ENCODE measurements around the gene MATN4. TPM values are rescaled to one million over a fixed set of nuclear protein-coding genes. Genes with fewer than 3 reads are reported as not detected.
A peak's percentile ranks its signal among the peaks of the same experiment; 100 is the strongest.

The MATN4 gene
- total and polyA plus RNA-seq, 7 experiments from 2014 or later = 2.3 TPM; not detected in 6

DNA sequence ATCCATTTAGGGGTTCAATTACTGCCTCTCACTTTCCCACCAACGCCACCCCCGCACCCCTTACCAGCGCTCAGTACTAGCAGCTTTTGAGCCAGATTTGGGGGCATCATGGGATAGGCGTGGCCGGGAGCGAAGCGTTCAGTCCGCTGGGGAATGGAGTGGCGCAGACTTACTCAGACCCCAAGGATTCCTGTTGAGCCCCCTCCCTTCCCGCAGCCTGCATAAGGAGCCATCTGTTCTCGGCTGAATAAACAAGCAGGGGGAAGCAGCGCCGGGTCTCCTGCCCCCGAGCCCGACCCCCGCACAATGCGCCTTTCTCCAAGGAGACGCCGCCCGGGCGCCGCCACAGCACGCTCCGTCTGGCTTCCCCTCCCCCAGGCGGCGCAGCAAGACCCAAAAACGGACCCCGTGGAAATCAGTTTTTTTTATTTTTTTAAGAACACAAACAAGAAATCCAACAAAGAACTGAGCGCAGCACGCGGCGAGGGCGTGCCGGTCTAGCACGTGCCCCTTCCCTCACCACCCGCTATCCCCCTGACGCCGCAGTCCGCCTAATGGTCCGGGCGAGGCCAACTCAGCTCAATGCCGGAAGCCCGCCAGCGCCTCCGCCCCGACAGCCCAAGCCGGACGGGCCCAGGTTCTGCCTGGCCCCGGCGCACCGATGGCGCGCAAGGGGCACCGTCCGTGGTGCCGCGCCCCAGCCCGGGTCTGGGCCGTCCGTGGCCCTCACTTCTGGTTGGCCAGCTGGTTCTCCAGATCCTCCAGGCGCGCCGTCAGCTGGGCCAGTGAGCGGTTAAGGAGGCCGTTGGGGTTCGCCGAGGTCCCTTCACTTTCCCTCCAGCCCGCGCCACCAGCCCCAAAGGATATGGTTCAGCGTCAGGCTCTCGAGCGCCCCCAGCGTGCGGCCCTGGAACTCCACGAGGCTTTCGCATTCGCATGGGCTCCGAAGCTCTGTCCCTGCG lies 14.8 kb downstream of the MATN4 start:
- H3K36me3 Mint-ChIP-seq = peaks cover 0 to 2% (median 0%) of the 10 kb centered on the region in 5 donors
- no peak overlapping the region for H3K27ac Mint-ChIP-seq
- DNase-seq = peak; percentile 33 to 89 (median 68)
- H3K9me3 Mint-ChIP-seq = no peaks in the 10 kb centered on the region
- peaks cover 4 to 14% of the 10 kb centered on the region in 2 donors for H3K4me1 ChIP-seq (ENCODE audit: control insufficient read depth in 2 of 2, insufficient read depth in 2 of 2, low read length in 2 of 2)
- H3K4me3 ChIP-seq (ENCODE audit: low read length) = peak overlapping the region; percentile 54
- no peak overlapping the region for H3K27ac ChIP-seq (ENCODE audit: low read depth, low read length)
- peak overlapping the region; percentile 57 to 83 (median 78) for H3K4me3 Mint-ChIP-seq
- no peaks in the 10 kb centered on the region for H3K36me3 ChIP-seq (ENCODE audit: control insufficient read depth in 2 of 3, insufficient read depth in 3 of 3, low read length in 3 of 3)
- intact Hi-C loops (cut with micrococcal nuclease) = loop anchor here in 1 of 2 donors (1.0 to 5.0 kb wide), 3 partner anchors 249 to 546 kb away; partner anchors contain the start of genes KCNK15 and YWHAB
- H3K27me3 Mint-ChIP-seq = peaks cover 31 to 48% (median 38%) of the 10 kb centered on the region in 5 donors
- H3K9me3 ChIP-seq (ENCODE audit: control insufficient read depth in 2 of 3, low read length in 3 of 3) = no peaks in the 10 kb centered on the region
- POLR2A ChIA-PET = no interaction called here
- peaks cover 0 to 10% of the 10 kb centered on the region in 2 donors for H3K27me3 ChIP-seq (ENCODE audit: control insufficient read depth in 2 of 2, insufficient read depth in 2 of 2, low read length in 2 of 2)
- peak; percentile 93 for ATAC-seq
- H3K4me1 Mint-ChIP-seq = peaks cover 4 to 21% (median 11%) of the 10 kb centered on the region in 7 donors
- CTCF ChIA-PET = interaction anchor here (0.6 to 2.3 kb wide), 12 partner anchors 10 to 479 kb away, joined by 3 to 10 read pairs (median 4); partner anchors contain the start of genes MATN4, SLPI and TOMM34

GRCh38 chr20:45292343-45292742 lies 15.8 kb downstream of the MATN4 start:
- intact Hi-C loops (cut with micrococcal nuclease) = loop anchor here in 1 of 2 donors (5.0 kb wide), 2 partner anchors 405 to 545 kb away; partner anchors contain the start of genes KCNK15 and YWHAB
- Mint-ChIP-seq H3K27me3 (peaks cover 26 to 52% (median 39%) of the 10 kb centered on the region in 5 donors), H3K9me3 (no peaks in the 10 kb centered on the region)

DNA sequence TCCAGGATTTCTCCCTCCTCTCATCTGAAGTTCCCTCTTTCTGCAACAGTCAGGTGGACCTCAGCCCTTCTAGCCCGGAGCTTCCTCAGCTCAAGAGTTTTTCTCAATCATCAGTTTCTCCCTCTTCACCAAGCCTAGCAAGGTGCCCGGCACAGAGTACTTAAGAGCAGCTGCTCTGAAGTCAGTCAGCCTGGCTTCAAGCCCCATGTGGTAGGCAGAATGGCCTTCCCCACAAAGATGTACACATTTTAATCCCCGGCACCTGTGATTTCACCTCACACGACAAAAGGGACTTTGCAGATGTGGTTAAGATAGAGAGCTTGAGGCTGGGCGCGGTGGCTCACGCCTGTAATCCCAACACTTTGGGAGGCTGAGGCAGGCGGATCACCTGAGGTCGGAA lies 16.6 kb downstream of the MATN4 start:
- H3K4me3 ChIP-seq (ENCODE audit: low read length) = no peak overlapping the region
- intact Hi-C loops (cut with micrococcal nuclease) = loop anchor here (1.0 to 5.0 kb wide), 7 partner anchors 153 to 544 kb away; partner anchors contain the start of genes KCNK15 (in 1 of the 2) and YWHAB (in 1 of the 2)
- Mint-ChIP-seq H3K4me1 (peaks cover 4 to 21% (median 11%) of the 10 kb centered on the region in 7 donors), H3K36me3 (peaks cover 0 to 2% (median 0%) of the 10 kb centered on the region in 5 donors), H3K9me3 (no peaks in the 10 kb centered on the region), H3K27ac (no peak overlapping the region), H3K27me3 (peaks cover 26 to 54% (median 43%) of the 10 kb centered on the region in 5 donors), H3K4me3 (peak overlapping the region in 1 of 10 donors; percentile 38)
- ATAC-seq (no peak), DNase-seq (no peak)
- no peaks in the 10 kb centered on the region for H3K36me3 ChIP-seq (ENCODE audit: control insufficient read depth in 2 of 3, insufficient read depth in 3 of 3, low read length in 3 of 3)
- no peak overlapping the region for H3K27ac ChIP-seq (ENCODE audit: low read depth, low read length)
- CTCF ChIA-PET = interaction anchor here (0.6 to 2.4 kb wide), 2 partner anchors 12 to 705 kb away, joined by 3 to 6 read pairs; no protein-coding TSS in a partner anchor
- H3K27me3 ChIP-seq (ENCODE audit: control insufficient read depth in 2 of 2, insufficient read depth in 2 of 2, low read length in 2 of 2) = peaks cover 0 to 10% of the 10 kb centered on the region in 2 donors
- POLR2A ChIA-PET = interaction anchor here (0.8 kb wide), 1 partner anchor 323 kb away, joined by 3 read pairs; no protein-coding TSS in a partner anchor
- peaks cover 4 to 14% of the 10 kb centered on the region in 2 donors for H3K4me1 ChIP-seq (ENCODE audit: control insufficient read depth in 2 of 2, insufficient read depth in 2 of 2, low read length in 2 of 2)
- H3K9me3 ChIP-seq (ENCODE audit: control insufficient read depth in 2 of 3, low read length in 3 of 3) = no peaks in the 10 kb centered on the region

More at GRCh38 chr20:45292343-45292742, 15.8 kb downstream of the MATN4 start:
- ChIA-PET POLR2A (no interaction called here), CTCF (interaction anchor here (0.7 to 2.4 kb wide), 2 partner anchors 11 to 313 kb away, joined by 6 read pairs; no protein-coding TSS in a partner anchor)
- Mint-ChIP-seq H3K4me1 (peaks cover 4 to 21% (median 11%) of the 10 kb centered on the region in 7 donors), H3K36me3 (peaks cover 0 to 2% (median 0%) of the 10 kb centered on the region in 5 donors), H3K27ac (no peak overlapping the region), H3K4me3 (peak overlapping the region in 6 of 10 donors; percentile 42 to 82 (median 76))
- H3K4me1 ChIP-seq (ENCODE audit: control insufficient read depth in 2 of 2, insufficient read depth in 2 of 2, low read length in 2 of 2) = peaks cover 4 to 14% of the 10 kb centered on the region in 2 donors
- no peak for DNase-seq
- H3K27me3 ChIP-seq (ENCODE audit: control insufficient read depth in 2 of 2, insufficient read depth in 2 of 2, low read length in 2 of 2) = peaks cover 0 to 10% of the 10 kb centered on the region in 2 donors
- no peak for ATAC-seq
- H3K9me3 ChIP-seq (ENCODE audit: control insufficient read depth in 2 of 3, low read length in 3 of 3) = no peaks in the 10 kb centered on the region
- H3K27ac ChIP-seq (ENCODE audit: low read depth, low read length) = no peak overlapping the region
- no peaks in the 10 kb centered on the region for H3K36me3 ChIP-seq (ENCODE audit: control insufficient read depth in 2 of 3, insufficient read depth in 3 of 3, low read length in 3 of 3)
- no peak overlapping the region for H3K4me3 ChIP-seq (ENCODE audit: low read length)

DNA sequence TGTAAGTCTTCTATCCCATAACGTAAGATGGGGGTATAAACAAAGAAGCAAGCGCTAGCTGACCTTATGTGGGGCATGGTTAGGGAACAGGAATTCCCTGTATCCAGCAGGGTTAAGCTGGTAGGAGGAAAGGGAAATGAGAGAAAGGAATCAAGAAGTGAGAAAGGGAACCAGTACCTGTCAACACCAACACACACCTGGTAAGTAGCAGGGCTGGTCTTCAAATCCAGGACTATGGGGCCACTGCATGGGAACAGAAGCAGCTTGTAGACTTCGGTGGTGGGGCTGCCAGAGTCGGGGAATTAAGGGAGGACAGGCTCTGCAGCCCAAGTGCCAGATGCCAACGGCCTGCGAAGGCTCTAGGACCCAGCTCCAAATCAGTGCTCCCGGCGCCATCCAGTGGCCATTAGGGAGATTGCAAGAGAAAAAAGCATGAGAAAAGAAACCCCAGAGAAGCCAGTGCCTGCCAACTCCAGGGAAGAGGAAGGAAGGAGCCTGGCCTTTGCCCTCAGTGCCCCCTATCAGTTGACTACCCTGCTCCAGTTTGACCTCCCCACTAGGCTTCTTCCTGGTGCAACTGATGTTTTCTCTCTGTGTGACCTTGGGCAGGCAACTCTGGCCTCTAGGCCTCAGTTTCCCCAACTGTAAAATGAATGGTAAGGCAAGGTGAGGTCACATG lies 17.3 kb downstream of the MATN4 start:
- peaks cover 0 to 10% of the 10 kb centered on the region in 2 donors for H3K27me3 ChIP-seq (ENCODE audit: control insufficient read depth in 2 of 2, insufficient read depth in 2 of 2, low read length in 2 of 2)
- H3K27ac Mint-ChIP-seq = no peak overlapping the region
- DNase-seq (peak; percentile 12 to 64 (median 49)), ATAC-seq (peak; percentile 58)
- H3K4me1 Mint-ChIP-seq = peaks cover 4 to 18% (median 11%) of the 10 kb centered on the region in 7 donors
- no peak overlapping the region for H3K27ac ChIP-seq (ENCODE audit: low read depth, low read length)
- no peaks in the 10 kb centered on the region for H3K9me3 Mint-ChIP-seq
- CTCF ChIA-PET = interaction anchor here (0.6 to 2.4 kb wide), 5 partner anchors 11 to 705 kb away, joined by 3 to 6 read pairs (median 3); no protein-coding TSS in a partner anchor
- intact Hi-C loops (cut with micrococcal nuclease) = loop anchor here (1.0 to 5.0 kb wide), 7 partner anchors 152 to 544 kb away; partner anchors contain the start of genes KCNK15 (in 1 of the 2) and YWHAB (in 1 of the 2)
- no peak overlapping the region for H3K4me3 ChIP-seq (ENCODE audit: low read length)
- peaks cover 4 to 14% of the 10 kb centered on the region in 2 donors for H3K4me1 ChIP-seq (ENCODE audit: control insufficient read depth in 2 of 2, insufficient read depth in 2 of 2, low read length in 2 of 2)
- POLR2A ChIA-PET = interaction anchor here (0.8 kb wide), 1 partner anchor 323 kb away, joined by 3 read pairs; no protein-coding TSS in a partner anchor
- H3K36me3 Mint-ChIP-seq = peaks cover 0 to 2% (median 0%) of the 10 kb centered on the region in 5 donors
- no peaks in the 10 kb centered on the region for H3K36me3 ChIP-seq (ENCODE audit: control insufficient read depth in 2 of 3, insufficient read depth in 3 of 3, low read length in 3 of 3)
- no peak overlapping the region for H3K4me3 Mint-ChIP-seq
- no peaks in the 10 kb centered on the region for H3K9me3 ChIP-seq (ENCODE audit: control insufficient read depth in 2 of 3, low read length in 3 of 3)
- peaks cover 31 to 49% (median 38%) of the 10 kb centered on the region in 5 donors for H3K27me3 Mint-ChIP-seq

DNA sequence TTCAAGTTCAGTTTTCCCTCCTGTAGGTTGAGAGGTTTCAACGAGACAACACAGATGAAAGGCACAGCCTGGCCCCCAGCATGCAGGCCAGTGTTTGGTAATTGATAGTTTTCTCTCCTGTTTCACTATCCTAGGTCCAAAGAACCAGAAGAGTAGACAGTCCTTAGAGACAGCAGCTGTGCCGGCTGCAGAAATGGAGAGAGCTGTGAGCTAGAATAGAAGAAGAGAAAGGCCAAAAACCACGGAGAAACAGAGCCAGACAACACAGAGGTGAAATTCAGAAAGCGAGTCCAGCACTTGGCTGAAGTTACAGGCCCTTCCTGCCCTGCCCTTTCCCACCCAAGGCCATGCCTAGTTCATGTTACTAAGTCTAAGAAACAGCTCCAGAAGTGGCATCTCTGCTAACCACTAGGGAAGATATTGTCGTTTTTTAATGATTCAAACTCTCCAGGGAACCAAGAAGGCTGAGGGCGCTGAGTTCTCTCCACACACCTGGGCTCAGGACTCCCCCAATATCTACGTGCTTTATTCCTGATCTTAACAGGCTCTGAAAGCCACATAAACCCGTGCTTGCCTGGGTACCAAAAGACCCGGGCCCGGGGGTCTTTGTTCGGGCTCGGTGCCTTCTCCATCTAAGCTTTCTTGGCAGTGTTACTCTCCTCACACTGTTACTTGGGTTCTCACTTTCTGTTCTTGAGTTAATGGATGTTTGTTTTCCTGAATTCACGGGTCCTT lies 18.0 kb downstream of the MATN4 start:
- Histone ChIP-seq H3K9me3 (ENCODE audit: control insufficient read depth in 2 of 3, low read length in 3 of 3) (no peaks in the 10 kb centered on the region), H3K4me3 (ENCODE audit: low read length) (no peak overlapping the region), H3K27me3 (ENCODE audit: control insufficient read depth in 2 of 2, insufficient read depth in 2 of 2, low read length in 2 of 2) (peaks cover 0 to 10% of the 10 kb centered on the region in 2 donors), H3K36me3 (ENCODE audit: control insufficient read depth in 2 of 3, insufficient read depth in 3 of 3, low read length in 3 of 3) (no peaks in the 10 kb centered on the region), H3K27ac (ENCODE audit: low read depth, low read length) (no peak overlapping the region), H3K4me1 (ENCODE audit: control insufficient read depth in 2 of 2, insufficient read depth in 2 of 2, low read length in 2 of 2) (peaks cover 4 to 14% of the 10 kb centered on the region in 2 donors)
- Mint-ChIP-seq H3K27me3 (peaks cover 31 to 49% (median 36%) of the 10 kb centered on the region in 5 donors), H3K4me3 (no peak overlapping the region), H3K36me3 (peaks cover 0 to 1% (median 0%) of the 10 kb centered on the region in 5 donors), H3K27ac (no peak overlapping the region), H3K9me3 (no peaks in the 10 kb centered on the region), H3K4me1 (peaks cover 4 to 18% (median 11%) of the 10 kb centered on the region in 7 donors)
- no peak for DNase-seq
- intact Hi-C loops (cut with micrococcal nuclease) = loop anchor here (2.0 to 5.0 kb wide), 5 partner anchors 151 to 543 kb away; partner anchors contain the start of genes KCNK15 (in 1 of the 2) and YWHAB (in 1 of the 2)
- ChIA-PET CTCF (interaction anchor here (0.9 to 2.4 kb wide), 4 partner anchors 10 to 606 kb away, joined by 3 to 6 read pairs (median 3); no protein-coding TSS in a partner anchor), POLR2A (no interaction called here)
- no peak for ATAC-seq
